Activated CD4-positive, alpha-beta T cell treated with anti-CD3 and anti-CD28 coated beads, Interleukin-2, Interleukin-6, amounts not matched to agents 100 ng/mL and 50 ng/mL, durations not matched to agents 16 hours and 8 hours (primary cell): ENCODE data around the gene TMEM169.

Experiments
- DNase-seq: peaks from one replicate; pipeline ENCODE4 v3.0.0-alpha.2; 2020

The TMEM169 gene

GRCh38 chr2:216108310-216108966 is 26.7 kb downstream of the TMEM169 start:
- DNase-seq: no peak

DNA sequence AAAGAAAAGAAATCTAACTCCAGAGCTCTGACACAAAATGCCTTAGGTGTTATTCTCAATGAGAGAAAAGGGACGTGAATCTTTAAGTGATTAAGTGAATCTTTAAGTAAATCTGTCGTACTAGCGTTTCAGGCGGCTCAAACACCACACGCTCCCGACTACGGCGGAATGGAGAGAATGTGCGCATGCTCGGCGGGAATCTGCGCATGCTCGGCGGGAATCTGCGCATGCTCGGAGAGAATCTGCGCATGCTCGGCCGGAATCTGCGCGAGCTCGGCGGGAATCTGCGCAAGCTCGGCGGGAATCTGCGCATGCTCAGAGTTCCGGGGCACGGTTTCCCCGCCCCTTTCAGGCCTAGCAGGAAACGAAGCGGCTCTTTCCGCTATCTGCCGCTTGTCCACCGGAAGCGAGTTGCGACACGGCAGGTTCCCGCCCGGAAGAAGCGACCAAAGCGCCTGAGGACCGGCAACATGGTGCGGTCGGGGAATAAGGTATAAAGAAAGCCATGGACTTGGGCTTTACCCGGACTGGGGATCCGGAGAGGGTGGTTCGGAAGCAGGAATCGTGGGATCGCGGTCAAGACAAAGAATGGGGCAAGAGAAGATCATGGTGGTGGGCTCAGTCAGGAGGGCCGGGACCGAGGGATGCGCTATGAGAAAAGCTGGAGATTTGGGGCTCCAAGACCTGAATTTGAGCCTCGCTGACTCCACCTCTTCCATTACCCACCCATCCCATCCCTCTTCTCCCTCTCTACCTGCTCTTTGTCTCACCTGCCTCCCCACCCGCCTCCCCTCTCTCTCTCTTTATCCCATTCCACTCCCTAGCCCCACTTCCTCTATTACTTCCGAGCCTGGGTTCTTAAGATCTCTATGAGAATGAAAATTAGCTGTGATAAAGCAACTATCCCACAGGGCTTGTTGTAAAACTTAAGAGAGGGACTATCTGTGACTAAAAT is 27.5 kb downstream of the TMEM169 start, which contains the start of gene XRCC5:
XRCC5 (plus strand) TSS at position 382 of the 955 bp plus-strand sequence; CDS start at position 471, 89 bp downstream.
- peak; percentile 98 for DNase-seq

DNA sequence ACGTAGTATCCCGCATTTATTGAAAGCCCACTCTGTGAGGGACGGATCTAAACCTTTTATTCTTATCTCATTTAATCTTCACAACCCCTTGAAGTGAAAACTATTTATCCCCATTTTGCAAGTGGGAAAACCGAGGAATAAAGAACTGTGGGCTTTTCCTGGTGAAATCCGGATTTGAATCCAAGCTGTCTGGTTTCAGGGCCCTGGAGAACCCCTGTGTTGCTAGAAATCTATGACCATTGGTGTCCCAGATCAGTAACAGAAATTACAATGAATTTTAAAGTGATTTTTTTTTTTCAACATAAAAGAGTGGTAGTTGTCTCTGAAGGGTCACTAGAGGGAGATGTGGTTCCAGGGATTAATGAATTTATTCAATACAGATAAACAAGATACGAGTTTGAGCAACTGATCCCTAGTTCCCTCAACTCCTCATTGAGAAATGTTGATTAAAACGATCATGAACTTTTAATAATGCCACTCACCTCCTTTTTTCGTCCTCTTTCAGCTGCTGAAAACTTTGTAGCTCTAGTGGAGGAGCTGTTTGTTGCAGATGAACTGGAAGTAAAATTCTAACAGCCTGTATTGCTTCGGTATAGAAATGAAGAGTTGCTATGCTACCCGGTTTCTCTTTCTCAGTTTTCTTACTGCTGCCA is 28.4 kb downstream of the TMEM169 start:
- peak; percentile 34 for DNase-seq

- no peak for DNase-seq
Observed at GRCh38 chr2:216110620-216111019, 28.9 kb downstream of the TMEM169 start.

GRCh38 chr2:216111122-216111521 is 29.4 kb downstream of the TMEM169 start:
- no peak for DNase-seq

GRCh38 chr2:216112926-216113325 is 31.2 kb downstream of the TMEM169 start:
- DNase-seq: no peak

GRCh38 chr2:216113572-216113971 is 31.9 kb downstream of the TMEM169 start:
- DNase-seq: peak; percentile 41

DNA sequence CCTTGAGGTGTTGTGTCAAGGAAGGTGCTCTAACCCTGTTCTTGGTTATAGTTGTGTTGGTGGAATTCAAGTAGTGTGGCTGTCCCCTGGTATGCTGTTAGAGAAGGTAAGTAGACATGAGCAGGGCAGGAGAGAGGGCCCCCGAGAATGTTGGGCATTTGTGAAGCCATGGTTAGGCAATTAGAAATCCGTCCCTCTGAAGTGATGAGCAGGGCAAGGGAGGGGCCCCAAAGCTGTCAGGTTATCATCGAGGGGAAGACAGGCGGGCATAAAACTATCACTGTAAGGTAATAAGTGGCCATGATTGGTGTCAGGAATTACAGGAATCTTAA is 32.6 kb downstream of the TMEM169 start:
- DNase-seq: no peak

GRCh38 chr2:216114714-216115531 is 33.2 kb downstream of the TMEM169 start:
- DNase-seq: peak; percentile 98

GRCh38 chr2:216116418-216116817 is 34.7 kb downstream of the TMEM169 start:
- no peak for DNase-seq

DNA sequence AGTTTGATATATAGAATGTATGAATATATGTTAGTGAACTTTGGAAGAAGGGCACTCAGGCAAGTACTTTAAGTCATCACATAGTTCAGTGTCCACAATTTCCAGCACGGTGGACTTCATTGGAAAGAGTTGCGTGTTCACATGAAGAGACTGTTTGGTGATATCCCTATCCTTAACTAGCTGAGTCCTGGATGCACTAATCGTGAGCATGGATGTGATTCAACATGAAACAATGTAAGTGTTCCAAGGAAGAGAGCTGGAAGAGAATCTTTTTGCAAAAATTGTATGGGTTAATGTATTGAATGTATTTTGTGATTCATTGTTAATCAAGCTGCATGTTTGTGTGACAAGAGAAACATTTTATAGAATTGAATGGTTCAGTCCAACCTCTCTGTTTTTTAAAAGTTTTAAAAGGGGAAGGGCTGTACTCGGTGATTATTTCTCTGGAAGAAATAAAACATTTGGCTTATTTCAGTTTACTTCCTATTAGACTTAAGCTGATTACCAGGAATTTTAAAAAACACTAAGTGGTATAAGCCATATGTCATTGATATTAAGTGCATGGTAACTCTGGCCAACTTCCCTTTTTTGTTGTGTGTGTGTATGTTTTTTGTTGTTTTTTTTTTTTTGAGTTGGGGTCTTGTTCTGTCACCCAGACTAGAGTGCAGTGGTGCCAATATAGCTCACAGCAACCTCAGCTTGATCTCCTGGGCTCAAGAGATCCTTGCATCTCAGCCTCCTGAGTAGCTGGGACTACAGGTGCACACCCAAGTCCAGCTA is 36.0 kb downstream of the TMEM169 start:
- no peak for DNase-seq

GRCh38 chr2:216118474-216118873 is 36.8 kb downstream of the TMEM169 start:
- no peak for DNase-seq

DNA sequence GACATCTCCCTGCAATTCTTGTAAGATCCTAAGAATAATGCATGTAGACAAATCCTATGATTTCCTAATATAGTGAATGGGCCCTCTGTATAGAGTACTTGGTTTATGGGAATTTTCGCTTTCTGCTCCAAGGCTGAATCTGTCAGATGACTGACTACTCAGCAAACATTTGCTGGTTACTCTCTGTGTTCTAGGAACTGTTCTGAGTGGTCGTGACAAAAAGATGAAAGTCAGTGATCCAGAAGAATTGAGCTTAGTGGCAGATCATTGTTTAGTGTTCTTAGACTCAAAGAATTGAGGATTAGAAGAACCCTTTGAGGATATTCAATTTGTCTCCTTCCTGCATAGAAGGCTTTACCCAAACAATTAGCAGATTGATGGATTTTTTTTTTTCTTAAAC is 37.4 kb downstream of the TMEM169 start:
- DNase-seq: no peak

DNA sequence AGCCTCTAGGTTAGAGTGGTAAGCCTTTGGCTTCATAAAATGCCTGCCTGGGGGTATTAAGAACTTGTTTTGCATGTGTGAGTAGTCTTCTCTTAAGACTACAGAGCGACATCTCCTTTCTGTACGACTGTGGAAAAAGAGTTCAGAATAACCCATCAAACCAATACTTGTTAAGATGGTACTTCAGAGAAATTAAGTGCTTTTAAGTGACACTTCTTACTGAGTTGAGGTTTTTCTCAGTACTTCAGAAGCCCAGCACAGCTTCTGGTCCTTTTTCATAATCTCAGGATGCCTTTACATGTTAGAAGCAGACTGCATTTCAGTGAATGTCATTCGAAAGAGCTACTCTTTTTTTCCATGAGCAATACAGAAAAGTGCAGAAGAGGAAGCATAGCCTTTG is 38.3 kb downstream of the TMEM169 start:
- peak; percentile 62 for DNase-seq

GRCh38 chr2:216121255-216121654 is 39.5 kb downstream of the TMEM169 start:
- no peak for DNase-seq

GRCh38 chr2:216126943-216127342 is 45.2 kb downstream of the TMEM169 start:
- DNase-seq: no peak

DNA sequence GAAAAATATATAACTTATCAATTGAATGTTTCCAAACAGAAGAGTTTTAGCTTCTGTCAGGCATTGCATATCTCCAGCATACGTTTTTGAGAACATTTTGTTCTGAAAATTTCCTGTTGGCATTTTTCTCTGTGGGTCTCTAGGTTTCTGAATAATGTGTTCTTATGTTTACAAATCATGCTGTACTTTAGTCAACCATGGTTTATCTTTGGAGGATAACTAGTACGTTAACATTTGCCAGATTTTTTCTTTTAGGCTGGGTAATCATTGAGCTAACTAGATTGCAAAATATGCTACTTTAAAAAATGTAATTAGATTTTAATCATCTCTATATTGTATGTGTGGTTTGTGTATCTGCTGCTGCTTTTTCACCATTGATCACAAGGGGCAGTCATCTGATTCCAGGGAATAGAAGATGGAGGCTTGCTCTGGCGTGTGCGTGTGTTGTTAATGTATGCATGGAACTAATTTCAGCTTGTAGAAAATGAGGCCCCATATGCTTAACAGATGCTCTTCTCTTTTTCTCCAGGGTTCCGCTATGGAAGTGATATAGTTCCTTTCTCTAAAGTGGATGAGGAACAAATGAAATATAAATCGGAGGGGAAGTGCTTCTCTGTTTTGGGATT is 48.7 kb downstream of the TMEM169 start:
- no peak for DNase-seq

GRCh38 chr2:216131175-216131926 is 49.6 kb downstream of the TMEM169 start:
- peak; percentile 33 for DNase-seq

DNA sequence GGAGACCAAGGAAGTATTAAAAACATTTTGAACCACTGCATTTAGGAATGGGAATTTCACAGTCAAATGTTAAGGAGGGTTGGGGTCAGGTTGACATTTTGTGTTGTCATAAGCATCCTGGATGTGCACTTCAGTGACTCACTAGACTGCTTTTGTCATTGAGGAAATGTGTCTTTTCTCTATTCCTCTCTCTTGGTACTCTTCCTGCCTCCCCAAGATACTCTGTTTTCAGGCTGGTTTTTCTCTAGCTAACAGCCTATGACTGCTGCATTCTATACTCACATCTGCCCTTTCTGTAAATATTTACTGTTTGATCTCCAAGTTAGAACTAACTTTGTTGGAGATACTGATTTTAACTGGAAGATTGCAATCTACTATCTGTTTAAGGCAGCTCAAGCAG is 50.9 kb downstream of the TMEM169 start:
- DNase-seq: no peak

DNA sequence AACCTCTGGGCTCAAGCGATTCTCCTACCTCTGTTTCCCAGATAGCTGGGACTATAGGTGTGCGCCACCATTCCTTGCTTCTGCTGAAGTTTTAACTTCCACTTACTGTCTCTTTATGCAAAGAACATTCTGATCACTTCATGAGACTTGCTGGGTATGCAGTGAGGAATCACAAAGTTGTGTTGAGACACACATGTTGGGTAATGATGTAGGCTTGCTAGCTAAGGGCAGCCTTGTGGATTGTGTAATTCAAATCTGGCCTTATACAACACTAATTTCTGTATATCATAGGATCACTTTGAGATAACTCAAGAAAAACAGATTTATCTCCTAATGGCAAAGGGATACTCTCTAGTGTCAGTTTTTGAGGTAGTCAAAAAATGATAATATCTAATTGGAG is 51.7 kb downstream of the TMEM169 start:
- DNase-seq: no peak
